HG02610 (cell line): ENCODE data around the gene AFTPH.

ENCODE experiments used
- ATAC-seq: cut with Tn5 transposase; IDR thresholded peaks from one replicate; pipeline ENCODE4 v1.9.1; 2021; ENCODE audit warnings: mild to moderate bottlenecking, moderate library complexity; ENCODE audit not compliant: unreplicated experiment

Gene AFTPH

GRCh38 chr2:64627860-64628841 is 104.0 kb downstream of the AFTPH start:
- ATAC-seq: no peak

DNA sequence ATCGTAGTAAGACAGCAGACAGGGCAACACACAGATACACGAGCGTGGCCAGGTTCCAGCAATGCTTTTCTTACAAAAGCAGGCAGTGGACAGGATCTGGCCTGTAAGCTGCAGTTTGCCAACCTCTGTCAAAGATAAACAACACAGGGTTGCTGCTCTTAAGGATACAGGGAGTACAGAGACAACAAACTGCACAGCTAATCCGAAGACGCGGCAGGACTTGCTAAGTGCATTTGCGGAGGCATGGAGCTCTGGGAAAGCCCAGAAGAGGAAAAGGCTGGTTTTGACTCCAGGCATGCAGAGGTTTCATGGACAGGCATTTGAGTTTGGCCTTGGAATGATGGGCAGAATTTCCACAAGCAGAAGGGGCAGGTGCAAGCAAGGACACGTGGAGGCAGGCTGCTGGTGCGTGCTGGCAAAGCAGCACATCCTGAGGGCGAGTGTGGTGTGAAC is 105.2 kb downstream of the AFTPH start:
- no peak for ATAC-seq

- no peak for ATAC-seq
These were observed 105.7 kb downstream of the AFTPH start for GRCh38 chr2:64629875-64630274.

- no peak for ATAC-seq
These were observed 106.6 kb downstream of the AFTPH start for GRCh38 chr2:64630752-64631151.

GRCh38 chr2:64631771-64632170 is 107.6 kb downstream of the AFTPH start:
- no peak for ATAC-seq

DNA sequence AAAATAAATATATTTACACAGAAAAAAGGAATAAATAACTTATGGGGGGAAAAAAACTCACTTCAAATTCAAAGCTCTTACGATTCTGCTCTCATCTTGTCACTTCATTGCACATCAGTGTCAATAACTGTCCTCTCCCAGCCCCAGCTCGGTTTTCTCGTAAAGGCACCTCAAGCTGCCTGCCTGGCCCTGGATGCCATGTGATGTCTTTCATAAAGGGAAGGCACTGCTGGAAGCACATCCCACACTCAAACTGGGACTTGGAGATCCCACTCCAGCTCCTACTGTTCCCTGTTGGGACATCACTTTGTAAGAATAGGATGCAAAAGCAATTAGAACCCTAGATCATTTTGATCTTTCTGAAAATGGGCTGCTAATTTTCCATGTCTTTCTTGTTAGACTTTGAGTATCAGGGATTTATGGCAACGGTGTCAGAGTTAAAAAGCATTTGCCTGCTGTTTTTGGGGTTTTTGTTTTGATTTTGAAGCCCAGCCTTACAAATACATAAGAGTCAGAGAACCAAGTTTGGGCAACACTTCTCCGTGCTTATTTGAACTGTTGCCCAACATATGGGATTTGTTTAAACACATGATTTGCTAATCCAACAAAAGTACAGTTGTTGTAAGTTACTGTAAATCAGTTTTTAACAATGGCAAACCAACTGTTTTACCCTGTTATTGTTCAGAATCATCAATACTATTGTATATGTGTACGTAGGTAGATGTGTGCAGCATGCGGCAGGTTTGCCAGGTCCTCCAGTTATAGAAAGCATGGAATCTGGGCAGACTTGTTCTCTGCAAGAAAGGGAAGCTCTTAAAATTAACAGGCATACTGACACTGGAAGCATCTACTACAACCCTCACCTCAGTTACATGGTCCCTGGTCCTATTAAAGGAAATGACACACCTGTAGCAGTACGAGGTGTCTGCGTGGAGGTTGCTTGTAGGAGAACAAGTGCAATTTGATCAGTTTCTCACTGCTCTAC is 109.0 kb downstream of the AFTPH start:
- no peak for ATAC-seq

DNA sequence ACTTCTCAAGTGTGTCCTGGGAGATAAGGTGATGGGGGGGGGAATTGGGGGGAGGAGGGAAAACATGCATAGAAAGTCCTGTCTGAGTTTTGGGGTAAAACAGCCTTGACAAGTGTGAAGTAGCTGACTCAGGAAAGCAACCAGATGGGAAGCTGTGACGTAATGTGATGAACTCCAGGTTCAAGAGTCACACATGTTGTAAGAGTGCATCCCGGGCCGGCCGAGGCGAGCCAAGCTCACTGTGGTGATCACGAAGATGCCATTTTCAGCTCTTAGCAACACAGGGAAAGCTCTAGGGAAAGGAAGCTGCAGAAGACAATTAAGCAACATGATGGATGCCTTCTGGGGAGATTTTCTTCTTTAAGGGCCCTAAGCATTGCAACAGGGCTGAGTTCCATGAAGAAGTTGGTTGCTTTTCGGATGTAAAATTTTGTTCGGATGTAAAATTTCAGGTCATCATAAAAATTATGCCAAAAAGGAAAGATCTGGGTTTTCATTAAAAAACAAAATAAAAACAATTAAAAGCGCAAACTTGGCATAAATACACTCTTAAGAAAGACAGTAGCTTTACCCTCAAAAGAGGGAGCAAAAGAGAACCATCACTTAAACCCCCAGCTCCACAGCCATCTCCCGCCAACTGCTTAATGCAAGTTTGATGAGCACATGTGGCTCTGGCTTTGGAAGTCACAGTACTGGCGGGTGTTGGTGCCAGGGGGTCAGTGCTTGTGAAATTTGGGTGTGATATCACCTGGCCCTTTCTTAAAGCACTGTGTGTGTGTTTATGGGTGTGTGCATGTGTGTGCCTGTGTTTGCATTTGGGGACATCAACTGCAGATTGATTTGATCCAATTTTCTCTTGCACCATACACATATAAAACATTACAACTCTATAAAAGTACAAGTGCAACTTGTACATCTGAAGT is 110.5 kb downstream of the AFTPH start:
- no peak for ATAC-seq

- ATAC-seq: peak; percentile 62
These were observed 112.1 kb downstream of the AFTPH start for GRCh38 chr2:64635976-64636911.

- ATAC-seq: peak; percentile 53
These were observed 113.0 kb downstream of the AFTPH start for GRCh38 chr2:64637000-64637635.

GRCh38 chr2:64637931-64638330 is 113.8 kb downstream of the AFTPH start:
- ATAC-seq: no peak

- ATAC-seq: no peak
These were observed 114.5 kb downstream of the AFTPH start for GRCh38 chr2:64638502-64639120.

GRCh38 chr2:64639691-64640090 is 115.6 kb downstream of the AFTPH start:
- no peak for ATAC-seq

DNA sequence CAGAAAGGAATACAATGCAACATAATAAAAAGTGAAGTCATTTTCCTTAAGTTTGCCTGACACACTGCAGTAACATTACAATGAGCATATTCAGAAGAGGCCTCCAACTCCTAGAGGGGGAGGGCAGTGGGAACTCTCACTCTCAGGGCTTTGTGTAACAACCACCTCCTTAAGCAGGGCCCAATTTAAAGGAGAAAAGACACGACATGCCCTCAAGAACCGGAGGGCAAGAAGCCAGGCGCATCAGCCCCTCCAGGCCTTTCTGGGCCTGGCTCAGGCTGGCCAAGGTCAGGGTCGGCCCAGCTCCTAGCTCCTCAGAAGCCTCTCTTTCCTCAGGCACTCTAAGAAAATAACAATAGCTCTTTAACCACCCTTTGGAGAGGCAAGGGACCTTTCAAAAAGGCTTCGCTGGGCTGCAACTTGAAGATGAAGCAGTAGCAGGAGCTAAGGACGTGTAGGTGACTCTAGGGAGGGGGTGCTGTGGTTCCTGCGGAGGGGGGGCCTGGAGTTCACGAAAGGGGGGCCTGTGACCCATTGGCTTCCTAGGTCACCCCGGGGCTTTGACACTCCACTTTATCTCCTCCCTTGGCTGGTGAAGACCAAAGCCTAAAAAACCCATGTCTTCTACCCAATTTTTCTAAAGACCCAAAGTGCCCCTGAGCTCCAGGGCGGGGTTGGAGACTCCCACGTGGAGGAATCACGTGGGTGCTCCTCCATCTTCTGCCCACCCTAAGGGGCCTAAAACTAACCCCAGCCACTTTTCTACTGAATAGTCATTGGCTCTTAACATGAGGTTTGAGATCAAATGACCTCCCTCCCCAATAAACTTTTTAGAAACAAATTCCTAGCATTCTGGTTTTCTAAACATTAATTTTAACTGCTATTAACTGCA is 116.3 kb downstream of the AFTPH start:
- ATAC-seq: no peak

DNA sequence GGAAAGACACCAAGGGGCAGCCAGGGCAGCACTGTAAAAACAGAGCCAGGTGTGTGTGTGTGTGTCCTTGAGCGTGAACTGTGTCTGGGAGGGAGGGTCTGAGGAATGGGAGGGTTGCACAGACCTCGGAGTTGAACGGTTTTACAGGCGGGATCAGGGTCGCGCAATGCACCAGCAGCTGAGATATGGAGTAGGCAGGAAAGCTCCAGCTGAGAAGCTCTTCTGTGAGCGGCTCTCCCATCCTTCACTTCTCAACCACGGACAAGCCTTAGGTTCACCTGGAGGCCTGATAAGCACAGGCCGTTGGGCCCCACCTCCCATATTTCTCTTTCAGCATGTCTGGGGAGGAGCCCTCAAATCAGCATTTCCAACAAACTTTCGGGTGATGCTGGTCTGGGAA is 117.5 kb downstream of the AFTPH start:
- ATAC-seq: no peak
